Body of pancreas (tissue), 4 donors: ENCODE results near the gene MVB12A. TPM values are rescaled to one million over a fixed set of nuclear protein-coding genes. Genes with fewer than 3 reads are reported as not detected.

Experiments used
- ATAC-seq: fragments of 150-250 bp; one replicate; pipeline ENCODE4 v1.9.1; 2016
- DNase-seq, 4 donors: peaks; one replicate each; pipeline ENCODE4 v3.0.0-alpha.2; 2019
- H3K27ac ChIP-seq, 4 donors: fragments of 200-600 bp; sonication (generic); 1 replicate in 3 of 4; 2 replicates in 1 of 4; pipeline versions ENCODE4 v1.5.1 to v1.6.1; 2016 to 2019; ENCODE audit warnings: mild to moderate bottlenecking in 1 of 4, mixed read lengths in 1 of 4, moderate library complexity in 1 of 4
- H3K27me3 ChIP-seq, 2 donors: fragments of 200-600 bp; sonication (generic); one replicate each; pipeline ENCODE4 v1.6.0; 2016; ENCODE audit warnings: mild to moderate bottlenecking in 1 of 2
- H3K36me3 ChIP-seq, 2 donors: fragments of 200-600 bp; sonication (generic); replicated peaks in 1 of 2; 2 replicates each; pipeline ENCODE4 v1.5.1; 2016; ENCODE audit warnings: low read depth in 2 of 2; ENCODE audit not compliant: insufficient read depth in 1 of 2
- H3K4me1 ChIP-seq: fragments of 200-600 bp; sonication (generic); one replicate; pipeline ENCODE4 v1.6.0; 2016
- H3K4me3 ChIP-seq, 2 donors: fragments of 200-600 bp; sonication (generic); 1 replicate in 1 of 2; 2 replicates in 1 of 2; pipeline ENCODE4 v1.5.1; 2016 to 2019
- H3K9me3 ChIP-seq, 3 donors: fragments of 200-600 bp; sonication (generic); 1 replicate in 2 of 3; 2 replicates in 1 of 3; pipeline ENCODE4 v1.5.1; 2016
- CTCF ChIP-seq, 7 experiments: fragments of 450-650 bp in 4 of 7; fragments of 200-600 bp in 3 of 7; sonication (generic) in 3 of 7; IDR thresholded peaks; one replicate each; pipeline ENCODE4 v1.5.1; 2016 to 2019; ENCODE audit warnings: antibody characterized with exemption in 7 of 7
- POLR2A ChIP-seq, 3 donors: fragments of 450-650 bp; IDR thresholded peaks; one replicate each; pipeline ENCODE4 v1.6.1; 2016; ENCODE audit warnings: antibody characterized with exemption in 3 of 3, mild to moderate bottlenecking in 2 of 3
- WGBS, 2 donors: methylation state at CpG; one replicate each; pipeline ENCODE4 v1.1.5; 2017; 5-methylcytosine and 5-hydroxymethylcytosine counted together
- intact Hi-C: fragments of 100-400 bp; cut with DNase I; formaldehyde crosslinking; loops from one replicate; pipeline ENCODE4 v1.15.1; 2023
- total RNA-seq, 2 donors: library from RNA; depleted of rRNA; stranded (reverse); fragments of >200 nt; gene quantifications; one replicate each; pipeline ENCODE4 v1.1.0, GENCODE V29; 2016

The MVB12A gene
- total RNA-seq, 2 donors from 2014 or later: 33.3 to 34.8 TPM

GRCh38 chr19:17419154-17419620, 660 bp upstream of the MVB12A start:
- H3K9me3 ChIP-seq: no peaks in the 10 kb centered on the region
- no peaks in the 10 kb centered on the region for H3K27me3 ChIP-seq
- DNase-seq (no peak), ATAC-seq (no peak)
- intact Hi-C loops: no loop called here
- H3K4me1 ChIP-seq: peaks cover 14% of the 10 kb centered on the region
- peak overlapping the region; percentile 4 to 24 for H3K4me3 ChIP-seq
- no peaks in the 10 kb centered on the region for H3K36me3 ChIP-seq
- 23 to 26% methylated on average over 8 of the region's 8 CpGs for WGBS, 2 donors
- TF ChIP-seq CTCF (IDR thresholded peaks at IDR 0.05) (no peak), POLR2A (IDR thresholded peaks at IDR 0.05) (no peak)
- H3K27ac ChIP-seq: peak overlapping the region; percentile 45 to 79 (median 64)

GRCh38 chr19:17420475-17420924, 653 bp downstream of the MVB12A start:
- H3K27me3 ChIP-seq: no peaks in the 10 kb centered on the region
- peak overlapping the region in 1 of 4 donors; percentile 30 for H3K27ac ChIP-seq

GRCh38 chr19:17421942-17422341, 2.1 kb downstream of the MVB12A start:
- no peak overlapping the region for H3K4me3 ChIP-seq
- 93 to 100% methylated on average over 4 of the region's 4 CpGs for WGBS, 2 donors
- H3K27ac ChIP-seq: no peak overlapping the region
- DNase-seq: no peak
- H3K9me3 ChIP-seq: no peaks in the 10 kb centered on the region
- H3K36me3 ChIP-seq: no peaks in the 10 kb centered on the region
- no peak for TF ChIP-seq CTCF (IDR thresholded peaks at IDR 0.05)
- no peak for TF ChIP-seq POLR2A (IDR thresholded peaks at IDR 0.05)
- no peak for ATAC-seq
- intact Hi-C loops: no loop called here
- H3K27me3 ChIP-seq: no peaks in the 10 kb centered on the region
- H3K4me1 ChIP-seq: peaks cover 14% of the 10 kb centered on the region

More at GRCh38 chr19:17420475-17420924, 653 bp downstream of the MVB12A start:
- TF ChIP-seq CTCF (IDR thresholded peaks at IDR 0.05) (no peak), POLR2A (IDR thresholded peaks at IDR 0.05) (no peak)
- ATAC-seq (no peak), DNase-seq (peak; percentile 21 to 31 (median 24))
- Histone ChIP-seq H3K36me3 (no peaks in the 10 kb centered on the region), H3K4me1 (peaks cover 14% of the 10 kb centered on the region), H3K9me3 (no peaks in the 10 kb centered on the region), H3K4me3 (peak overlapping the region; percentile 64 to 96)
- WGBS, 2 donors: 7 to 22% methylated on average over 8 to 24 of the region's 25 CpGs
- intact Hi-C loops: no loop called here

GRCh38 chr19:17423429-17424208, 3.8 kb downstream of the MVB12A start:
- DNase-seq: no peak
- WGBS, 2 donors: 93 to 95% methylated on average over 16 to 20 of the region's 20 CpGs
- intact Hi-C loops: no loop called here
- Histone ChIP-seq H3K27me3 (no peaks in the 10 kb centered on the region), H3K36me3 (no peaks in the 10 kb centered on the region), H3K27ac (no peak overlapping the region), H3K9me3 (no peaks in the 10 kb centered on the region), H3K4me3 (no peak overlapping the region), H3K4me1 (peaks cover 14% of the 10 kb centered on the region)
- ATAC-seq: no peak
- TF ChIP-seq CTCF (IDR thresholded peaks at IDR 0.05): no peak
- TF ChIP-seq POLR2A (IDR thresholded peaks at IDR 0.05): no peak
